ENCODE data around the gene RBP3.

DNA sequence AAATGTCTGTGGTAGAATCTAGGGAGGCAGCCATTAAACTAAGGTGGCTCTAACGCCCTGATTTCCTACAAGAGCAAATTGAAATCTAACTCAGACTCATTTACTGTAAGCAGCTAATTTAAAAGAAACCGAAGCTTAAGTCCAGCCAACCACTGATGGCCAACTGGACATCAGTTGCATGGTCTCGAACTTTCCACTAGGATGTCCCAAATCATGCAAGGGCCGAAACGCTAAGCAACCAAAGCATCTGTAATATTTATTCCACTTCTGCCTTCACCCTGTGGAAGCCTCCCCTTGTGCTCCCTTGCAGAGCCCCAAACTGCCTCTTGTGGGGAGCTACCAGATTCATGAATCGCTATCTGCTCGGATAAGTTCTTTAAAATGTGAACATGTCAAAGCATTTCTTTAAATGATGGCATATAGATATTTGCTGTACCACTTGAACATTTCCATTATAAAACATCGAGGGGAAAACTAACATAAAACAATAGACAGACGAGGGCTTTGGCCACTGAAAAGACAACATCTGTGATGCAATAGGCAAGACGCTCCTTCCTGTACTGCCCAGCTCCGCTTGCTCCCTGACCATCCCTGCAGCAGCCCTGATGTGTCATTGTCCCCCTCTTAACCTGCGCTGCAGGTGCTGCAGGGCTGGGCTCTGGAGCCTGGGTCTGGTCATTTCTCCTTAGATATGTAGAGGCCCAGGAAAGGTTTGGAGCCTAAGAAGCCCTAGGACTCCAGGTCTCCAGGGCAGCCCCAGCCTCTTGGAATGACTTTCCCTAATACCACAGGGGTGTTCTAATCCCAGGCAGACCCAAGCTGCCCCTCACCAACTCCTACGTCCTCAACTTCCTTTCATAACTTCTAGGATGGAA is 2.9 kb upstream of the RBP3 start:
- no peak for TF ChIP-seq POLR2A (IDR thresholded peaks at IDR 0.05)
- TF ChIP-seq, protein P1, sequence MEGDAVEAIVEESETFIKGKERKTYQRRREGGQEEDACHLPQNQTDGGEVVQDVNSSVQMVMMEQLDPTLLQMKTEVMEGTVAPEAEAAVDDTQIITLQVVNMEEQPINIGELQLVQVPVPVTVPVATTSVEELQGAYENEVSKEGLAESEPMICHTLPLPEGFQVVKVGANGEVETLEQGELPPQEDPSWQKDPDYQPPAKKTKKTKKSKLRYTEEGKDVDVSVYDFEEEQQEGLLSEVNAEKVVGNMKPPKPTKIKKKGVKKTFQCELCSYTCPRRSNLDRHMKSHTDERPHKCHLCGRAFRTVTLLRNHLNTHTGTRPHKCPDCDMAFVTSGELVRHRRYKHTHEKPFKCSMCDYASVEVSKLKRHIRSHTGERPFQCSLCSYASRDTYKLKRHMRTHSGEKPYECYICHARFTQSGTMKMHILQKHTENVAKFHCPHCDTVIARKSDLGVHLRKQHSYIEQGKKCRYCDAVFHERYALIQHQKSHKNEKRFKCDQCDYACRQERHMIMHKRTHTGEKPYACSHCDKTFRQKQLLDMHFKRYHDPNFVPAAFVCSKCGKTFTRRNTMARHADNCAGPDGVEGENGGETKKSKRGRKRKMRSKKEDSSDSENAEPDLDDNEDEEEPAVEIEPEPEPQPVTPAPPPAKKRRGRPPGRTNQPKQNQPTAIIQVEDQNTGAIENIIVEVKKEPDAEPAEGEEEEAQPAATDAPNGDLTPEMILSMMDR (IDR thresholded peaks at IDR 0.05), result no peak
